Transverse colon (tissue), 4 donors: Measurements from ENCODE around the gene MLANA.

Experiments used
- EP300 ChIP-seq: sonication (generic); formaldehyde crosslinking; IDR thresholded peaks from one replicate; pipeline ENCODE4 v1.6.1; 2017; ENCODE audit warnings: antibody characterized with exemption, low read depth
- POLR2A ChIP-seq: fragments of 450-650 bp; IDR thresholded peaks from one replicate; pipeline ENCODE4 v1.6.1; 2016; ENCODE audit warnings: antibody characterized with exemption, mild to moderate bottlenecking, moderate library complexity
- POLR2AphosphoS5 ChIP-seq, 3 donors: sonication (generic); formaldehyde crosslinking; IDR thresholded peaks; one replicate each; pipeline ENCODE4 v1.6.1; 2016; ENCODE audit warnings: antibody characterized with exemption in 3 of 3
- TF ChIP-seq, protein P1 (sequence below), 5 experiments: fragments of 200-600 bp in 3 of 5; fragments of 450-650 bp in 2 of 5; sonication (generic) in 3 of 5; IDR thresholded peaks; 1 replicate in 2 of 5; 2 replicates in 3 of 5; pipeline ENCODE4 v1.5.1; 2016 to 2017; ENCODE audit warnings: antibody characterized with exemption in 5 of 5, inconsistent platforms in 3 of 5, mild to moderate bottlenecking in 2 of 5, moderate library complexity in 1 of 5

DNA sequence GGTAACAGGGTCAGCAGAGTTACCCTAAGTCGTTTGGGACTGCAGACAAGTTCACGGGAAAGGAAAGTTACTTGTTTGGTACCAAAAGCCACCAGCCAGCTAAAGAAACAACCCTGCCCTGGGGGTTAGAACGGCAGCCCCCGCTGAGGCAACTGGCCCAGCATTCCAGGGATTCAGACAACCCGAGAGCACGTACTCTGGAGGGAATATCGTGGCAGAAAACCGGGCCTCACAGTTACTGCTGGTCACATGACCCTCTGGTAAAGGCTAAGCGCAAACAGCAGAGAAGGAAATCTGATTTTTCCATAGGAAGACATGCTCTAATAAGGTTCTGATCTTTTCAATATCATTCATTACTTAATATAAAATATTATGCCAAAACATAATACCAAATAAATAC is 22.5 kb upstream of the MLANA start:
- TF ChIP-seq, protein P1, sequence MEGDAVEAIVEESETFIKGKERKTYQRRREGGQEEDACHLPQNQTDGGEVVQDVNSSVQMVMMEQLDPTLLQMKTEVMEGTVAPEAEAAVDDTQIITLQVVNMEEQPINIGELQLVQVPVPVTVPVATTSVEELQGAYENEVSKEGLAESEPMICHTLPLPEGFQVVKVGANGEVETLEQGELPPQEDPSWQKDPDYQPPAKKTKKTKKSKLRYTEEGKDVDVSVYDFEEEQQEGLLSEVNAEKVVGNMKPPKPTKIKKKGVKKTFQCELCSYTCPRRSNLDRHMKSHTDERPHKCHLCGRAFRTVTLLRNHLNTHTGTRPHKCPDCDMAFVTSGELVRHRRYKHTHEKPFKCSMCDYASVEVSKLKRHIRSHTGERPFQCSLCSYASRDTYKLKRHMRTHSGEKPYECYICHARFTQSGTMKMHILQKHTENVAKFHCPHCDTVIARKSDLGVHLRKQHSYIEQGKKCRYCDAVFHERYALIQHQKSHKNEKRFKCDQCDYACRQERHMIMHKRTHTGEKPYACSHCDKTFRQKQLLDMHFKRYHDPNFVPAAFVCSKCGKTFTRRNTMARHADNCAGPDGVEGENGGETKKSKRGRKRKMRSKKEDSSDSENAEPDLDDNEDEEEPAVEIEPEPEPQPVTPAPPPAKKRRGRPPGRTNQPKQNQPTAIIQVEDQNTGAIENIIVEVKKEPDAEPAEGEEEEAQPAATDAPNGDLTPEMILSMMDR (IDR thresholded peaks at IDR 0.05): no peak
- TF ChIP-seq EP300 (no peak), POLR2A (no peak), POLR2AphosphoS5 (IDR thresholded peaks at IDR 0.05) (no peak)
